ENCODE results near the gene SP1.
"Not testable (repeated sequence)": the region's sequence is repeated elsewhere in the genome, so short reads cannot be mapped to it uniquely, and the experiment has no call there.

The SP1 gene

DNA sequence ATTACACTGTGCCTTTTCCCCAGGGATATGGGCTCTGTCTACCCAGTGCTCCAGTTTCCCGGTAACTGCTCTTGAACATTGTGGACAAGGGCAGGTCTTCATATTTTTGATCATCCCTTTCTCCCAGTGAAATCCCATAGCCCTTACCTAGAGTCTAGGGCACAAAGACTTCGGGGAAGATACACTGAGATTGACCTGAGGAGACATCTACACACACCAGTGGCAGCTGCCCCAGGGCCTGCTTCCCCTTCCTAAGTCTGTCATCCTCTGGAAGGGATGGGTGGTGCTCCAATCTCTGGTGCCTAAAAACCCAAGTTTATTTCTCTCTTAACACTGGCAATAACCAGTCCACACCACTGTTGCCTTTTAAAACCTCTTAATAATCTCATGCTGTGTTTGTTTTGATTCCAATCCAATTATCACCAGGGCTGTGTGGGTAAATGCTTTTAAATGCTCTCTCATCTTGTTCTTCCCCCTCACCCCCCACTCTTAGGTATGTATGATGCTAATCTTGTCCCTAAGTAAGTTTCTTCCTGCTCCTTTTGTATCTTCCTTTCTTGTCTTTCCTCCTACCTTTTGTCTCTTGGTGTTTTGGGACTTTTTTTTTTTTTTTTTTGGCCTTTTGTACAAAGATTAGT is 35.9 kb downstream of the SP1 start:
- DNase-seq = not testable (repeated sequence)

DNA sequence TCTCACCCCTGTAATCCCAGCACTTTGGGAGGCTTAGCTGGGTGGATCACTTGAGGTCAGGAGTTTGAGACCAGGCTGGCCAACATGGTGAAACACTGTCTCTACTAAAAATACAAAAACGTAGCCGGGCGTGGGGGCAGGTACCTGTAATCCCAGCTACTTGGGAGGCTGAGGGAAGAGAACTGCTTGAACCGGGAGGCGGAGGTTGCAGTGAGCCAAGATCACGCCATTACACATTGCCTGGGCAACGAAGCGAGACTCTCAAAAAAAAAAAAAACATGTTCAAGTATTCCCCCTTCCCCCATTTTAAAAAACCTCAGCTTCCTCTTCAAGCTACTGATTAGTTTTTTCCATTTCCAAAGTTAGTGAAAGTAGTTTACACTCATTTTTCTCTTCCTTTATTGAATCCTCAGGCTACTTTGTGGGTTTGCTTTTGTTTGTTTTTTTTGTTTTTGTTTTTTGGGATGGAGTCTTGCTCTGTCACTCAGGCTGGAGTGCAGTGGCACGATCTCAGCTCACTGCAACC is 37.4 kb downstream of the SP1 start:
- DNase-seq = not testable (repeated sequence)

DNA sequence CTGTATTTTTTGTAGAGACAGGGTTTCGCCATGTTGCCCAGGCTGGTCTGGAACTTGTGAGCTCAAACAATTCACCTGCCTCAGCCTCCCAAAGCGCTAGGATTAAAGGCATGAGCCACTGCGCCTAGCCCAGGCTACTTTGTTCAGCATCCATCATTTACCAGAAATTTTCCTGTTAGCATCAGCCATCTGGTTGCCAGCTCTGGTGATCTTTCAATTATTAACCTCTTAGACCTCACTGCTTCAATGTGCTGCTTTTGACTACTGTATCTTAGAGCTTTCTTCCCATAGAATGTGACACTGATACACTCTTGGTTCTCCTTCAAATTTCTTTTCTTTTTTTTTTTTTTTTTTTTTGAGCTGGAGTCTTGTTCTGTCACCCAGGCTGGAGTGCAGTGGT is 38.2 kb downstream of the SP1 start:
- no peak for DNase-seq

GRCh38 chr12:53419756-53420155 is 39.8 kb downstream of the SP1 start:
- DNase-seq = no peak

DNA sequence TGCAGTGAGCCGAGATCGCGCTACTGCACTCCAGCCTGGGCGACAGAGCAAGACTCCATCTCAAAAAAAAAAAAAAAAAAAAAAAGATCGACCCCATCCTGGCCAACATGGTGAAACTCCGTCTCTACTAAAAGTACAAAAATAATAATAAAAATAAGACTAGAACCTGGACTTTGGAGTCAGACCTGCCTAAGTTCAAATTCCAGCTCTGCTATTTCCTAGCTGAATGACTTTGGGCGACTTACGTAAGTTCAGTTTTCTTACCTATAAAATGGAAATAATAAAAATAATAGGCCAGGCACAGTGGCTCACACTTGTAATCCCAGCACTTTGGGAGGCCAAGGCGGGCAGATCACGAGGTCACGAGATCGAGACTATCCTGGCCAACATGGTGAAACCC is 42.3 kb downstream of the SP1 start:
- not testable (repeated sequence) for DNase-seq

DNA sequence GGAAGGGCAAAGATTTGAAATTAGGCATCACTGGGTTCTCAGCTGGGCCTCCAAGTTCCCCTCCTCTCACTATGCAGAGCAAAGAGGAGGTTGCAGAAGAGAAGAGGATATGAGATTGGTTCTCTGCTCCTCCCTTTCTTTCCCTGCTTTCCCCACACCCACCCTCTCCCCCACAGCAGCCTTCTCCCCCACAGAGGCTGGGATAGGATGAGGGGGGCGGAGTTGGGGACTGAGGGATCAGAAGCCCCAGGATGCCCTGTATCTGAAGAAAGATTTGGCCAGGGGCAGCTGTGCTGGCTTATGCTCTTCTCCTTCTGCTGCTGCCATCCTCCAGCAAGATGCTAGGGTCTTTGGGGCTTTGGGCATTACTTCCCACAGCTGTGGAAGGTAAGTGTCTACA is 43.6 kb downstream of the SP1 start, which contains the start of gene AMHR2:
Gene AMHR2, plus strand, starts transcription at position 259 of the 400 bp plus-strand sequence. Its CDS starts 80 bp downstream, at position 339.
- DNase-seq = no peak

- DNase-seq = no peak
Measured at GRCh38 chr12:53424626-53425514, 44.9 kb downstream of the SP1 start.

- no peak for DNase-seq
Measured at GRCh38 chr12:53425515-53426150, 45.7 kb downstream of the SP1 start.

GRCh38 chr12:53427905-53428594 is 48.1 kb downstream of the SP1 start:
- no peak for DNase-seq

DNA sequence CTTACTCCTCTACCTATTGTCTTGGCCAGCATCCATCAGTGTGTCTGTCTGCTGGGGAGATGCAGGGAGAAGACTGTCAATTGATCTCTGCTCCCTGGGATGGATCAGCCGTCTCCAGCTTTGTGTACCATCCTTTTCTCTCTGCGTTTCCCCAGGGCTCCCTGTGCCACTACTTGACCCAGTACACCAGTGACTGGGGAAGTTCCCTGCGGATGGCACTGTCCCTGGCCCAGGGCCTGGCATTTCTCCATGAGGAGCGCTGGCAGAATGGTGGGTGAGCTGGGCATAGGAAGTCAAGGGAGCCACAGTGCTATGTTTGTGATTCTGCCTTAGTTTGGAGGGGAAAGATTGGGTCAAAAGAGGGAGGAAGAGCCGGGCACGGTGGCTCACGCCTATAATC is 48.8 kb downstream of the SP1 start:
- DNase-seq = no peak

DNA sequence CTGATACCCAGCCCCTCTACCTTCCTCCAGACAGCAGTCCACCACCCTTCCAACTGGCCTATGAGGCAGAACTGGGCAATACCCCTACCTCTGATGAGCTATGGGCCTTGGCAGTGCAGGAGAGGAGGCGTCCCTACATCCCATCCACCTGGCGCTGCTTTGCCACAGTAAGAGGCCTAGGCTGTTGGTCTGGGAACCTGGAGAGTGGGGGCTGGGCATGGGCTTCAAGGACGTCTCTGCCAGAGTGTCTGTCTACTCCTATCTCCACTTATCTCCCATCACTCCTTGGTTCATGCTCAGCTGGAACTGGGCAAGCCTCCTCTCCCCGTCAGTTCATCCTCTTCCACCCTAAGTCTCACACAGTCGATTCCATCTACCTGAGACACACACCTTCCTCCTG is 50.1 kb downstream of the SP1 start:
- no peak for DNase-seq

DNA sequence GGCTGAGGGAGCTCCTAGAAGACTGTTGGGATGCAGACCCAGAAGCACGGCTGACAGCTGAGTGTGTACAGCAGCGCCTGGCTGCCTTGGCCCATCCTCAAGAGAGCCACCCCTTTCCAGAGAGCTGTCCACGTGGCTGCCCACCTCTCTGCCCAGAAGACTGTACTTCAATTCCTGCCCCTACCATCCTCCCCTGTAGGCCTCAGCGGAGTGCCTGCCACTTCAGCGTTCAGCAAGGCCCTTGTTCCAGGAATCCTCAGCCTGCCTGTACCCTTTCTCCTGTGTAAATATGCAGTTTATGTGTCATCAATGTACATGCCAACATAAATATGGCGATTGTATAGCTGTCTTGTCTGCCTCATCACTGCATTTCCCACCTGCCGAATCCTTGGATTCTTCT is 51.2 kb downstream of the SP1 start:
- DNase-seq = no peak

GRCh38 chr12:53435326-53435725 is 55.4 kb downstream of the SP1 start:
- not testable (repeated sequence) for DNase-seq

GRCh38 chr12:53439582-53439981 is 59.6 kb downstream of the SP1 start:
- not testable (repeated sequence) for DNase-seq

DNA sequence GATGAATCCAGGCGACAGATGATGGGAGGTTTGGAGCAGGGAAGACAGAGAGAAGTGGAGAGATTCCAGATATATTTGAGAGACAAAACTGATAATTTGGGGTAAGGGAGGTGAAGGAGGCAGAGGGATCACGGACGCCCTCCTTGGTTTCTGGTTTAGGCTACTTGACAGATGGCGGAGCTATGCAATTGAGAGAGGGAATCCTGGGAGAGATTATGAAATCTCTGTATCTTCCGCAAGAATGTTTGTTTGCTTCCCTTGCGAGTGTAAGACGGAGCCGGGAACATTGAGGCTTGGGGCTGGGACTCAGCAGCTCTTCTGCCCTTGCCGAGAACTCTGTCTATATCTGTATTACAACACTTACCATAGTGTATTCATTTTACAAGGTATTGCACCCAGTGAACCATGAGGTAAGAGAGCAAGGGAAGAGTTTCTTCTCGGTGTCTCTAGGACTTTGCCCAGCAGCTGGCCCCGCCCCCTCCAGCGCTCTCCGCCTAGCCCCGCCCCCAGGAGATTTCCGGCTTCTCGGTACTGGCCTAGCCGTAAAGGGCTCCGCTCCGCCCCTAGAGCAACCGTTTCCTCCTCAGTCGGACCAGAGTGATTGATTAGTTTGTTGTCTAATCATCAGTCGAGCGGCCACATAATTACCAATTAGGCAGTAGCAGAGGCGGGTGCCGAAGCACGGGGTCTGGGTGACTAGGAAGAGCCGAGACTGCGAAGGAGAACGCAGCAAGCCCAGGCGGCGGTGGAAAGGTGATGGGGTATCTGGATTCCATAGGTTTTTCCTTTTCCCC is 61.3 kb downstream of the SP1 start, which contains the start of gene PRR13:
Gene PRR13, plus strand, starts transcription at position 695 of the 794 bp plus-strand sequence. CDS start 981 bp downstream, outside the sequence.
- peak; percentile 98 for DNase-seq

DNA sequence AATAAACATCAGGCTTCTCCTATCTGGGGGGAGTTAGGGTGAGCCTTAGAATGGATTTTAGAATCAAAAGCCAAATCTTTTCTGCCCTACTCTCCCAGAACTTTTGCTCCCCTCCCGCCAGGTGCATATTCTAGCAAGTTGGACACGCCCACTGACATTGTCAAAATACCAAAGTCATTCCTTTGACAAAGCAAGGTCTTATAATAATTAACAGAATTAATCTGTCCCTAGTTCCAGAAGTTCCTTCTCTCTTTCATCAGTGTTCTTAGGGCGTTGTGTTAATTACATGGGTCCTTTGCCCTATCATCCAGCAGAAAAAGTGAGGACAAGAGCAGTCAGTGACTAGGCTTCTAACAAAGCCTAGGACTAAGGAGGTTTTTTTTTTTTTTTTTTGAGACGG is 64.0 kb downstream of the SP1 start:
- DNase-seq = no peak

DNA sequence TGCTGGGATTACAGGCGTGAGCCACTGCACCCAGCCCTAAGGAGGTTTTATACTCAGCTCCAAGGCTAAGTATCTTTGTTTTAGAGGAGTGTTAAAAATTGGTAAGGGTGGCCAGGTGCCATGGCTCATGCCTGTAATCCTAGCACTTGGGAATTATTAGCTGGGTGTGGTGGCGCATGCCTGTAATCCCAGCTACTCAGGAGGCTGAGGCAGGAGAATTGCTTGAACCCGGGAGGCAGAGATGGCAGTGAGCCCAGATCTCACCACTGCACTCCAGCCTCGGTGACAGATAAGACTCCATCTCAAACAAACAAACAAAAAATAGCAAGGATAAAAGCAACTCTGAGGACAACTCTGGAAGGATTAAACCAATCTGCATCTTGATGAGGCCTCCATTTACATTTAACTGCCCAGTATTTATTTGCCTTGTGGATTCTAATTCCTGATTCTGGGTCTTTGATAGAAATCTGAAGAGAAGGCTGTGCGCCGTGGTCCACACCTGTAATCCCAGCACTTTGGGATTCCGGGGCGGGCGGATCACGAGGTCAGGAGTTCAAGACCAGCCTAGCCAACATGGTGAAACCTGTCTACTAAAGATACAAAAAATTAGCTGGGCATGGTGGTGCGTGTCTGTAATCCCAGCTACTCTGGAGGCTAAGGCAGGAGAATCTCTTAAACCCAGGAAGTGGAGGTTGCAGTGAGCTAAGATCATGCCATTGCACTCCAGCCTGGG is 64.8 kb downstream of the SP1 start:
- not testable (repeated sequence) for DNase-seq

GRCh38 chr12:53450936-53451335 is 71.0 kb downstream of the SP1 start:
- DNase-seq = no peak

DNA sequence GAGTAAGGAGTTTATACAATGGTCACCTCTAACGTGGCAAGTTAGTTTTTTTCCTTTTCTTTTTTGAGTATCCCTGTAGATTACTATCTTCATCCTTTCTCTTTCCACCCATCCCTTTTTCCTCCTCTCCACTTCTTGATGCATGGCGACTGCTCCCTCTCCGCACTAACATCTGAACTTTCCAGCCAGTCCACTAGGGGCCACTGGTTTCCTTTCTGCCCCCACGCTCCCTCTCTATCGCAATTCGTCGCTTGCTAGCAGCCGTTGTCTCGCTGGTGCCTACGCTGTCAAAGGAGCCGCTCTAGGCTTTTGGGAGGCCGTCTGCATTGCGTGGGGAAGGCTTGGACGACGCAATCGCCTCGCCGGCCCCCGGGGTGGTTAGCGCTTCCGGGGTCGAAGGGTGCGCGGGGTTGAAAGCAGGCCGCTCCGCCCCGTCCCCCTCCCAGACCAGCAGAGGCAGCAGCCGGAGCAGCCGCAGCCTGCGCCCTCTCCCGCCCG is 71.7 kb downstream of the SP1 start, which contains the start of gene PCBP2:
Gene PCBP2, plus strand, starts transcription at position 442 of the 498 bp plus-strand sequence. CDS start 2,699 bp downstream, outside the sequence.
- DNase-seq = peak; percentile 99
